GM21423 (cell line): ENCODE data around the gene UNC13D.
"Not testable (repeated sequence)": the region's sequence is repeated elsewhere in the genome, so short reads cannot be mapped to it uniquely, and the experiment has no call there.

Experiments
- ATAC-seq: cut with Tn5 transposase; IDR thresholded peaks from one replicate; pipeline ENCODE4 v1.9.1; 2021; ENCODE audit warnings: mild to moderate bottlenecking, moderate library complexity; ENCODE audit not compliant: unreplicated experiment

Gene UNC13D

GRCh38 chr17:75875182-75875939 lies 31.2 kb upstream of the UNC13D start:
- ATAC-seq: no peak

GRCh38 chr17:75874323-75875181 lies 30.3 kb upstream of the UNC13D start:
- no peak for ATAC-seq

GRCh38 chr17:75873587-75874322 lies 29.6 kb upstream of the UNC13D start:
- no peak for ATAC-seq

- ATAC-seq: no peak
Observed at GRCh38 chr17:75872434-75873351, 28.5 kb upstream of the UNC13D start.

GRCh38 chr17:75870228-75870627 lies 26.0 kb upstream of the UNC13D start:
- not testable (repeated sequence) for ATAC-seq

GRCh38 chr17:75869282-75870141 lies 25.3 kb upstream of the UNC13D start:
- ATAC-seq: no peak

GRCh38 chr17:75868730-75869281 lies 24.6 kb upstream of the UNC13D start:
- not testable (repeated sequence) for ATAC-seq

GRCh38 chr17:75865404-75866188 lies 21.4 kb upstream of the UNC13D start:
- not testable (repeated sequence) for ATAC-seq

- ATAC-seq: not testable (repeated sequence)
Observed at GRCh38 chr17:75864887-75865286, 20.7 kb upstream of the UNC13D start.

GRCh38 chr17:75864448-75864871 lies 20.3 kb upstream of the UNC13D start:
- ATAC-seq: peak; percentile 89

- no peak for ATAC-seq
Observed at GRCh38 chr17:75861927-75862317, 17.7 kb upstream of the UNC13D start.

GRCh38 chr17:75859358-75859757 lies 15.2 kb upstream of the UNC13D start:
- not testable (repeated sequence) for ATAC-seq

- ATAC-seq: no peak
Observed at GRCh38 chr17:75856062-75856756, 12.0 kb upstream of the UNC13D start.

GRCh38 chr17:75855310-75856061 lies 11.3 kb upstream of the UNC13D start, which contains the start of gene WBP2:
WBP2 (minus strand) TSS chr17:75855335; CDS start chr17:75855297, 38 bp downstream.
- ATAC-seq: peak; percentile 88

- no peak for ATAC-seq
Observed at GRCh38 chr17:75854881-75855309, 10.7 kb upstream of the UNC13D start.

- no peak for ATAC-seq
Observed at GRCh38 chr17:75854101-75854748, 10.0 kb upstream of the UNC13D start.
